ENCODE results near the gene FNDC3A. TPM values are rescaled to one million over a fixed set of nuclear protein-coding genes. Genes with fewer than 3 reads are reported as not detected.
"Not testable (repeated sequence)": the region's sequence is repeated elsewhere in the genome, so short reads cannot be mapped to it uniquely, and the experiment has no call there.

FNDC3A gene
- polyA plus RNA-seq, 4 donors, result 68.6 to 90.3 (median 76.5) TPM

GRCh38 chr13:49071341-49071937 lies 95.7 kb downstream of the FNDC3A start:
- no peak for DNase-seq (ENCODE audit: low read depth in 4 of 4, low spot score in 2 of 4)

GRCh38 chr13:49082653-49083536 lies 107.2 kb downstream of the FNDC3A start:
- no peak for DNase-seq (ENCODE audit: low read depth in 4 of 4, low spot score in 2 of 4)

DNA sequence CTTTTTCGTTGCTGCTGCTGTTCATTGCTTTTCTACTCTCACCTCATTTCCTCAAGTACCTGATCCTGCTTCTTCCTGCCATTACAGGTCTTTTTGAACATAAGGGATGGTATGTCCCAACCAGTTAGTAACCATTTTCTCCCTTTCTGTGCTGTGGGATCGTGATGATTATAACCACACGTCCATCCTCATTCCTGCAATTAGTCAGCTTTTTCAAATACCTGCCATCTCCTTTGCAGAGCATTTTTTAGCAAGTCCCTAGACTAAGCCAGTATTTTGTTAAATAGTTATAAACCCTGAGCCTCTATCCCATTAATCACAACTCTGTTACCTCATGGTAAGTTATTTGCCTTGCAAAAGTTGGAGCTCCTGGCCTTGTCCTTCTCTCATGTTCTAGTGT lies 109.2 kb downstream of the FNDC3A start:
- no peak for DNase-seq (ENCODE audit: low read depth in 4 of 4, low spot score in 2 of 4)

DNA sequence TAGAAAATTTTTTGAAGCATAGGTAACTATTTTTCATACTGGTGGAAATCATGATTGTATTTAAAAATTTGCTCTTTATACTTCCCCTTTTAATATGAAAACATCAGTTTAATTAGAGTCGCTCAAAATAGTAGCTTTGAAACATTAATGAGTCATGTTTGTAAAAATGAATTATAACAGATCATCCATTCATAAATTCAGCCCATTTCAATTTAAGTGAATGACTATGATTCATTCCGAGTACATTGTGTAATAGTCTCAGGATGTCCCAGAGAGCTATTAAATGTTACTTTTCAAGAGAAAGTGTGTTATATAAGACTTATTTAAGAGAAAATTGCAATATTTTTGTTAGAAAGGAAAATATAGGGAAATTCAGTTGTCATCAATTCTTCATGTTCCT lies 111.0 kb downstream of the FNDC3A start:
- DNase-seq (ENCODE audit: low read depth in 4 of 4, low spot score in 2 of 4), result no peak

GRCh38 chr13:49093376-49093775 lies 117.7 kb downstream of the FNDC3A start:
- no peak for DNase-seq (ENCODE audit: low read depth in 4 of 4, low spot score in 2 of 4)

DNA sequence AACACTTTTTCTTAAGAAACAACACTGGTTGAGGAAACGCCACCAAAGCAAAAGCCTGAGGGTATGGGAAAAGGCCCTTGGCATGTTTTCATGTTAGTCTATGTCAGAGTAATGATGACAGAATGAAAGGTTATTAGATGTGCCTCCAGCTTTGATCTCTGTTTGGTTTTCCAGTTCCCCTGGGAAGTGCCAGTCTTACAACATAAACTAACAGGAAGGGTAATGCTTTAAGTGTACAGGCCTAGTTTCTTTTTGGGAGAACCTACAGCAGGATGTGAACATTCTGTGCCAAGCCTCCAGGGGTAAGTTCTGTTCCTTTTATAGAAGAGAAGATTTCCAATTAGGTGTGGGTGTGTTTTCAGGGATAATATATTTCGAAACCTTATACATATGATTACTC lies 121.7 kb downstream of the FNDC3A start:
- no peak for DNase-seq (ENCODE audit: low read depth in 4 of 4, low spot score in 2 of 4)

GRCh38 chr13:49098198-49098597 lies 122.5 kb downstream of the FNDC3A start:
- no peak for DNase-seq (ENCODE audit: low read depth in 4 of 4, low spot score in 2 of 4)

DNA sequence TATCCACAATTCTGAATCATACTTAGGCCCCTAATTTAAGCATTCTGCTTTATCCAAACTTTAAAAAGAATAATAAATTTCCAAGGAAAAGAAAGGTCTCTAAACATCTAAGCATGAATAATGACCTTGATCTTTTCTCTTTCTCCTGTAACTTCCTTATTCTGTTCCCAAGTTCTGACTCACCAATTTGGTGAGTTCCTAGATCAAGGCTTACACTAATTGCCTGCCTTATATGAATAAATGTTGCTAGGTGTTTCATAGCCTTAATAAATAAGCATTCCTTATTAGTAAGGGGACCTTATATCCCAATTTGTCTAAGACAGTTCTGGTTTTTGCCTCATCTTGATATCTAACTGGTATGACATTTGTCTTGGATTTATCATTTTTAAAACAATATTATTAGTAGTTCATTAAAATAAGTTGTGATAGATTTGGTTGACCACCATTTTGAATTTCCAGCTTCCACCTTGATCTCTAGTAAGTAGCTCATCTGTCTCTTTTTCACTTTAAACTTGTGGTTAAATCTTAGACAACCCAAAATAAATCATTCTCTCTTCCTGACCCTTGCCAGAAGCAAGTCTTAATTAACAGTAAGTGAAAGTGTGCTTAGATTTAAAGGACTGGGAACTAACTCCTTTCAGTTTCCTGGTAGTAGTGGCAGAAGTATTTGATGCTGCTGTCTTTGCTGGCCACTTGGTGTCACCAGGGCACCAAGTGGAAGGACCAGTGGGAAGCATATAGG lies 123.2 kb downstream of the FNDC3A start:
- DNase-seq (ENCODE audit: low read depth in 4 of 4, low spot score in 2 of 4), result no peak

- DNase-seq (ENCODE audit: low read depth in 4 of 4, low spot score in 2 of 4), result no peak
Measured at GRCh38 chr13:49099513-49099877, 123.8 kb downstream of the FNDC3A start.

DNA sequence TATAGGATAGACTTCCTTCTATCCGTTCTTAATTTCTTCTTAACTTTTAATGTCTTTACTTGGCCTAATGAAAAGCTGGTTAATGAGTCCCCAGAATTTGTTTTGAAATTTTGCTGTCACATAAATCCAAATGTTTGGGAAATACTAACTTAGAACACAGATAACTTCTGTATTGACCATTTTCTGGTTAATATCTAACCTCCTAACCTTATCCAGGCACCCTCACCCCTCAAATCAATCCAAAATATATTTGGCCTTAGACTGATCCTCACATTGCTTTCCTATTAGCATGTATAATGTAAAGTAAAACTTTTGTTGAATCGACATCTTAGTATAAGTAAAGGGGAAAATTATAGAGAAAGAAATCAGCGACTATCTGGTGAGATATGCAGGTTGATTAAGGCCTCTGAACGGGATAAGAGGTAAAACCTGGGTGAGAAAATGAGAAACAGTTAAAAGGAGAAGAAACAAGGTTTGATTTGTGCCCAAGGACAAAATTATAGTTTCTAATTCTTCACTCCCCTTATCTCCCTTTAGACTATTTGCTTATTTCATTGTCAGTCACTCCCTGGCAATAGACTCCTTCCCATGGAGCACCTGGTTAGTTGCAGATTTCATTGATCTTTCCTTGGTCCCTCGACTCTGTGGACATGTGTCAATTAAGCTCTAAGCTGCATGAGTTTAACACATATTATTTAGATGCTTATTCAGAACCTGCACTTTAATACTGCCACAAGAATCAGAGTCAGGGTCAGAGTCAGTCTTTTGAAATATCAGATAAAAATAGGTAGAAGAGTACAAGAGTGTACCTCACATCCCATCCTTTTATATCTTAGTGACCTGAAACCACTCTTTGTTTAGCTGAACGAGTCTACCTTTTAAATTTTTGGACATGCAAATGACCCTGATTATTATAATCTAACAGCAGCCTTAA lies 125.2 kb downstream of the FNDC3A start:
- no peak for DNase-seq (ENCODE audit: low read depth in 4 of 4, low spot score in 2 of 4)

- DNase-seq (ENCODE audit: low read depth in 4 of 4, low spot score in 2 of 4), result no peak
Measured at GRCh38 chr13:49108196-49108595, 132.5 kb downstream of the FNDC3A start.

DNA sequence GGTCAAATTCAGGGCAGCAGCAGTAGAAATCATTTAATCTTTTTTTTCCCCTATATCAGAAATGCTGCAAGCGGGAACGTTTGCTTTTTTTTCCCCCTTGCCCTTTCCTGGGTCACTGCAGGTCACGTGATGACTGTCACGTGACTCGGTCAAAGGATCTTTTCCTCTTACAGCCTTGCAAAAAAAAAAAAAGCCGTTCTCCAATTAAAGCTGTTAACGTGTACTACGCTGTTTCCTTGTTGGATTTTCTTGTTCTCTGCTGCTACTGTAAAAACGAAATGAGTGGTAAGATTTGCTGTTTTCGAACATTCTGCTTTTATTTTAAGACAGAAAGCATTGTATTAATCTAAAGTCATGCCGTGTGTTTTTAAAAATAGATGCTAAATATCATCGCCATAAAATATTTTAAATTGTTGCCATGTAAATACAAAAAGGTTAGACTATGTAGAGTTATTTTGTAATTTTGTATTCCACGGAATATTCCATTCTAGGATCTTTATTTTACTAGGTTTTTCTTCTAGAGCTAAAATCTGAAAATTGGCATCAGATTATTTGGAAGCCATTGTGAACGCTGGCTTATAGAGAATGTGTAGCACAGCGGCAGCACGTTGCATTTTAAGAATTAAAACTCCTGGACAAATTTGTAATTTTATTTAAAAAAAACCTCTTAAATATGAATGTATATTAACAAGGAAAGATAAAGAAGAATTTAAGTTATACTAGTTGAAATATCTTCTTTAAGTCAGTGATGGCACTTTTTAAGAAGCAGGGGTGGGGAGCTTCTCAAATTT lies 134.6 kb downstream of the FNDC3A start:
- peak; percentile 66 to 83 (median 79) for DNase-seq (ENCODE audit: low read depth in 4 of 4, low spot score in 2 of 4)

DNA sequence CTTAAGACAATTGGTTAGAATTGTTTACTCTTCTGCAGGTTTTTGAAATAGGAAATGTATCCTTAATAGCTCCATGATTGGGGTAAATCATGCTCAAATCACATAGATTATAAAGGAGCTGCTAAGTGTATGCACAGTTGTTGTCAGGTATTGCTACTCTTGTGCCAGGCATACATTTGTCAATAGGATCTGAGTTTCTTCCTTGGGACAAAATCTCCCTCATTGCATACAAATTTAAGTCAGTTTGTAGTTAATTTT lies 135.1 kb downstream of the FNDC3A start:
- DNase-seq (ENCODE audit: low read depth in 4 of 4, low spot score in 2 of 4), result peak in 1 of 4 donors; percentile 23

DNA sequence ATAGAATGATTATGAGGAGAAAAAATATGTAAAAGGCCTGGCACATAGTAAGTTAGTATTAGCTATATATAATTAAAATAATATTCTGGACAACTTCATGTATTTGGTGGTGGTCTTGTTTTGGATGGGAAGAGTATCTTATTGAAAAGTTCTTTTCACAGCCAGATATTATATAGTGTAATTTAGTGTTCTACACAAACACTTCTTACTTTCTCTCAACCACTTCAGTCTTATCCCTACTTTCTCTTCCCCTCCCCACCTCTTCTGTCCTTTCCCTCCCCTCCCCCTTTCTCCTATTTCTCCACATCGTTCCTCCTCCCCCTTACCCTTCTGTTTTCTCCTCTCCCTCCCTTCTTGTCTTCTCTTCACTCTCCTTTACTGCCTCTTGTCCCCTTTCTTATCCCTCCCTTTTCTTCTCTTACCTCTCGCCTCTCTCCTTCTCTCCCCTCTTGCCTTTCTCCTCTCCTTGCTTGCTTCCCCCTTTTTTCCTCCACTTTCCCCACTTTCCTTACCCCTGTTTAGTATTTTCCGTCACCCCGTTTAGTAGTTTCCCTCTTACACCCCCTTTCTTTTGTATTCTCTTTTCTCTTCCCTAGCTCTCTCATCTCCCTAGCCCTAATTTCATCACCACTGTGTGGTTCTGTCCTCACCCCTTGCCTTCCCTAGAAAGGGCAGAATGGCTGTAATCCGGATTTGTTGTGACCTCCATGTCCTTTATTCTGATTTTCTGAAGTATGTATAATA lies 137.2 kb downstream of the FNDC3A start:
- DNase-seq (ENCODE audit: low read depth in 4 of 4, low spot score in 2 of 4), result no peak

DNA sequence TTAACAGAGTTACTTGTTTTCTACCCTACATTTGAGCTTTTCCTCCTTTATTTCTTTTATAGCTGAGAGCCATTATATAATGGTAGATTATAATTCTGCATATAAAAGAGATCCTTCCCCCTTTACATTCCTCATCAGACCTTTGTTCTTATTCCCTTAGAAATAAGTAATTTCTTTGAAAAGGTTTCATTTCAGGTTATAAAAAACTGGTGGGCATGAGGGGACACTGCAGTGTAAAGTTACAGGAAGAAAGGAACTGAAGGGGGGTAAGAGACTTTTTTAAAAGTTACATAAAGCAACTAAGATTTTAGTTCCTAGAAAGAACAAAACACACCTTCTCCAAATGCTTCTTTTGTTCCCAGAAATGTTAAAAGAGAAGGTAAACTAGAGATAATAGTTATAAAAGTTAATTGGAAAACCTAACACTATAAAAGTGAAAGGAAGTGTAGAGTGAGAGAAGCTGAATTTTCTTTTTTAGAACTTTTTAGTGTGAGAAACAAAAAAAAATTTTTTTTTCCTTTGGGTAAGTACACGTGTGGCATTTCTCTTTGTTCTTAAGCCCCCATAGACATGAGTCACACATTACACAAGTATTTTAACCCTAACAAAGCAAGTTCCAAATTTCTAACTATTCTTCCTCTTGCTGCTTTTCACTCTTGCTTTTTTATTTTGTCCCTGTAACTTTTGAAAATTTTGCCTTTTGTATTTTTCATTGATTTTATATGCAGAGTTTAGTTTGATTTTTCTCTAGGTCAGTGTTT lies 138.0 kb downstream of the FNDC3A start:
- no peak for DNase-seq (ENCODE audit: low read depth in 4 of 4, low spot score in 2 of 4)

GRCh38 chr13:49116873-49117272 lies 141.2 kb downstream of the FNDC3A start:
- DNase-seq (ENCODE audit: low read depth in 4 of 4, low spot score in 2 of 4), result no peak

- DNase-seq (ENCODE audit: low read depth in 4 of 4, low spot score in 2 of 4), result not testable (repeated sequence)
Measured at GRCh38 chr13:49118455-49118854, 142.7 kb downstream of the FNDC3A start.

DNA sequence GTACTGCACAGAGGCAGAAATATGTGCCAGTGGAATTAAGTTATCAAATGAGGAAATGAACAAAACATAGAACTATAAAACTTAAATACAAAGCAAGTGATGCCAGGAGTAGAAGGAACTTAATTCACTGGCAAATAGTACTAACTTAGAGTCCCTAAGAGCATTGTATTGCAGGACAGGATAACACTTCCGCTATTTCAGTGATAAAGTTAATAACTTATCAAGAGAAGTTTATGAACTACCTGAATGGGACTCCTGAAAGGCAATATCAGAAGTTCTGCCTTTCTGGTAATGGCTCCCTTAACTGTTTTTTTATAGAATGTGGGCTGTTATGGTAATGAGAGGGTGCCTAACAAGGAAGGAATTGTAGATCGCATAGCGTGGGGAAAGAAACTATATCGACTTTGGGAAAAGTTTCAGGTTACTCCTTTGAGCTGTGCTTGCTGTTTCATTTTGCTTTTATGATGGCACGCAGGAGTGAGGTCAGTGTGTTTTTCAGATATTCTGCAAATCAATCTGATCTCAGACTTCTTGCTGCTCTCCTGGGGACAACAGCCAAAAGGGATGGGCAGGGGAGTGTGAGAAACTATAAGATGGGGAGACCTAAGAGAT lies 149.1 kb downstream of the FNDC3A start:
- no peak for DNase-seq (ENCODE audit: low read depth in 4 of 4, low spot score in 2 of 4)

Data from left renal cortex interstitium (tissue), 4 donors.